Thyroid gland (tissue), 4 donors: ENCODE results near the gene MAGT1. TPM values are rescaled to one million over a fixed set of nuclear protein-coding genes. Genes with fewer than 3 reads are reported as not detected.

ENCODE experiments used
- DNase-seq, 2 donors: peaks; one replicate each; pipeline ENCODE4 v3.0.0-alpha.2; 2019
- H3K27ac ChIP-seq, 3 donors: fragments of 200-600 bp; sonication (generic); 1 replicate in 2 of 3; 2 replicates in 1 of 3; pipeline ENCODE4 v1.5.1; 2016 to 2019; ENCODE audit warnings: mild to moderate bottlenecking in 1 of 3, moderate library complexity in 1 of 3
- H3K27me3 ChIP-seq: fragments of 200-600 bp; sonication (generic); one replicate; pipeline ENCODE4 v1.5.1; 2019
- H3K36me3 ChIP-seq, 2 donors: fragments of 200-600 bp; sonication (generic); one replicate each; pipeline ENCODE4 v1.5.1; 2016 to 2019
- H3K4me1 ChIP-seq, 2 donors: fragments of 200-600 bp; sonication (generic); one replicate each; pipeline ENCODE4 v1.5.1; 2017 to 2019
- H3K4me3 ChIP-seq, 3 donors: fragments of 200-600 bp; sonication (generic); replicated peaks in 1 of 3; 1 replicate in 2 of 3; 2 replicates in 1 of 3; pipeline ENCODE4 v1.5.1; 2016; ENCODE audit warnings: mild to moderate bottlenecking in 1 of 3
- H3K9me3 ChIP-seq: fragments of 200-600 bp; sonication (generic); one replicate; pipeline ENCODE4 v1.5.1; 2017
- CTCF ChIP-seq, 6 experiments: fragments of 200-600 bp in 3 of 6; fragments of 450-650 bp in 3 of 6; sonication (generic) in 3 of 6; IDR thresholded peaks; one replicate each; pipeline ENCODE4 v1.5.1; 2016 to 2019; ENCODE audit warnings: antibody characterized with exemption in 6 of 6, mild to moderate bottlenecking in 2 of 6, inconsistent platforms in 1 of 6, moderate library complexity in 1 of 6
- POLR2A ChIP-seq, 2 donors: fragments of 450-650 bp; IDR thresholded peaks; one replicate each; pipeline ENCODE4 v1.6.1; 2017; ENCODE audit warnings: antibody characterized with exemption in 2 of 2, mild to moderate bottlenecking in 2 of 2, moderate library complexity in 1 of 2
- whole genome bisulfite sequencing, 2 donors: methylation state at CpG; one replicate each; pipeline ENCODE4 v1.1.5; 2017; 5-methylcytosine and 5-hydroxymethylcytosine counted together
- intact Hi-C: fragments of 100-400 bp; cut with DNase I; formaldehyde crosslinking; loops from one replicate; pipeline ENCODE4 v1.15.1; 2023
- total RNA-seq, 4 donors: library from RNA; depleted of rRNA; stranded (reverse); fragments of >200 nt; gene quantifications; one replicate each; pipeline ENCODE4 v1.2.3, GENCODE V29; 2016

Gene MAGT1
- total RNA-seq, 4 donors from 2014 or later = 85.1 to 156 (median 109) TPM

- Histone ChIP-seq H3K27ac (no peak overlapping the region), H3K36me3 (no peaks in the 10 kb centered on the region), H3K4me3 (no peak overlapping the region), H3K4me1 (no peaks in the 10 kb centered on the region), H3K27me3 (no peaks in the 10 kb centered on the region), H3K9me3 (no peaks in the 10 kb centered on the region)
- TF ChIP-seq CTCF (IDR thresholded peaks at IDR 0.05) (no peak), POLR2A (IDR thresholded peaks at IDR 0.05) (no peak)
- DNase-seq = no peak
- 83 to 89% methylated on average over 7 to 8 of the region's 9 CpGs for WGBS, 2 donors
- intact Hi-C loops = no loop called here
Measured at GRCh38 chrX:77820091-77820727, 75.0 kb downstream of the MAGT1 start.

DNA sequence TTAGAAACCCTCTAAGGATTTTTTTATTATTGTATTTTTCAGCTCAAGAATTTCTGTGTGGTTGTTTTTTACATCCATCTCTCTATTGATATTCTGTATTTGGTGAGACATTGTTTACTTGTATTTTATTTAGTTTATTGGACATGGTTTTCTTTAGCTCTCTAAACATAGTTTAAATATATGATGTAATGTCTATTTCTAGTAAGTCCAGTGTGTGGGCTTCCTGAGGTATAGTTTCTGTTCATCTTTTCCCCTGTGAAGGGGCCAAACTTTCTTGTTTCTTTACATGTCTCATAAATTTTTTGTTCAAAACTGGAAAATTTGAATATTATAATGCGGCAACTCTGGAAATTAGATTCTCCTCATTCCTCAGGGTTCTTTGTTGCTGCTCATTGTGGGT lies 81.0 kb downstream of the MAGT1 start:
- Histone ChIP-seq H3K27ac (no peak overlapping the region), H3K4me1 (no peaks in the 10 kb centered on the region), H3K27me3 (no peaks in the 10 kb centered on the region), H3K9me3 (no peaks in the 10 kb centered on the region), H3K36me3 (no peaks in the 10 kb centered on the region), H3K4me3 (no peak overlapping the region)
- TF ChIP-seq CTCF (IDR thresholded peaks at IDR 0.05) (no peak), POLR2A (IDR thresholded peaks at IDR 0.05) (no peak)
- intact Hi-C loops = no loop called here
- 91 to 100% methylated on average over 1 of the region's 1 CpG for WGBS, 2 donors
- no peak for DNase-seq

GRCh38 chrX:77802201-77802600 lies 93.0 kb downstream of the MAGT1 start:
- WGBS, 2 donors = 93 to 100% methylated on average over 1 of the region's 1 CpG
- no peaks in the 10 kb centered on the region for H3K9me3 ChIP-seq
- H3K36me3 ChIP-seq = no peaks in the 10 kb centered on the region
- H3K4me1 ChIP-seq = no peaks in the 10 kb centered on the region
- no peaks in the 10 kb centered on the region for H3K27me3 ChIP-seq
- H3K4me3 ChIP-seq = no peak overlapping the region
- no peak overlapping the region for H3K27ac ChIP-seq
- intact Hi-C loops = no loop called here
- no peak for DNase-seq
- no peak for TF ChIP-seq POLR2A (IDR thresholded peaks at IDR 0.05)

- DNase-seq = no peak
- intact Hi-C loops = no loop called here
- H3K27ac ChIP-seq = no peak overlapping the region
- H3K36me3 ChIP-seq = no peaks in the 10 kb centered on the region
- no peaks in the 10 kb centered on the region for H3K27me3 ChIP-seq
- H3K9me3 ChIP-seq = no peaks in the 10 kb centered on the region
- 94 to 100% methylated on average over 1 of the region's 1 CpG for WGBS, 2 donors
- TF ChIP-seq POLR2A (IDR thresholded peaks at IDR 0.05) (no peak), CTCF (IDR thresholded peaks at IDR 0.05) (no peak)
- H3K4me1 ChIP-seq = no peaks in the 10 kb centered on the region
- H3K4me3 ChIP-seq = no peak overlapping the region
Measured at GRCh38 chrX:77795124-77795523, 100.1 kb downstream of the MAGT1 start.

DNA sequence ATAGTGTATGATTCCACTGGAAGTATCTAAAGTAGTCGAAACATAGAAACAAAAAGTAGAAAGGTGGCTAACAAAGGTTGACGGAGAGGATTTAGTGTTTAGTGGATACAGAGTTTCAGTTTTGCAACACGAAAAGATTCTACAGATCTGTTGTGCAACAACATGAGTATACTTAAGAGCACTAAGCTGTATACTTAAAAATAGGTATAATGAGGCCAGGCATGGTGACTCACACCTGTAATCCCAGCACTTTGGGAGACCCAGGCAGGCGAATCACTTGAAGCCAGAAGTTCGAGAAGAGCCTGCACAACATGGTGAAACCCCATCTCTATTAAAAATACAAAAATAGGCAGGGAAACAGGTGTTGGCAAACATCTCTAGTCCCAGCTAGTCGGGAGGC lies 101.3 kb downstream of the MAGT1 start:
- H3K27ac ChIP-seq = no peak overlapping the region
- DNase-seq = no peak
- H3K27me3 ChIP-seq = no peaks in the 10 kb centered on the region
- intact Hi-C loops = no loop called here
- TF ChIP-seq POLR2A (IDR thresholded peaks at IDR 0.05) (no peak), CTCF (IDR thresholded peaks at IDR 0.05) (no peak)
- H3K4me1 ChIP-seq = no peaks in the 10 kb centered on the region
- no peaks in the 10 kb centered on the region for H3K9me3 ChIP-seq
- 94 to 96% methylated on average over 6 of the region's 6 CpGs for WGBS, 2 donors
- H3K36me3 ChIP-seq = no peaks in the 10 kb centered on the region
- H3K4me3 ChIP-seq = no peak overlapping the region
